Stomach (tissue), 9 donors: ENCODE data around the gene RAB6B. TPM values are rescaled to one million over a fixed set of nuclear protein-coding genes. Genes with fewer than 3 reads are reported as not detected.

Experiments
- DNase-seq, 2 donors: peaks; one replicate each; pipeline versions ENCODE4 v3.0.0 to v3.0.0-alpha.2; 2013 to 2019
- H3K27ac ChIP-seq, 5 donors: fragments of 200-600 bp in 4 of 5; sonication (generic) in 4 of 5; one replicate each; pipeline ENCODE4 v1.5.1; 2013 to 2019; ENCODE audit warnings: mild to moderate bottlenecking in 1 of 5, moderate library complexity in 1 of 5
- H3K27me3 ChIP-seq, 3 donors: fragments of 200-600 bp; sonication (generic); one replicate each; pipeline ENCODE4 v1.5.1; 2017 to 2019; ENCODE audit warnings: mixed run types in 1 of 3
- H3K36me3 ChIP-seq, 4 donors: fragments of 200-600 bp; sonication (generic); 1 replicate in 3 of 4; 2 replicates in 1 of 4; pipeline ENCODE4 v1.5.1; 2016 to 2019
- H3K4me1 ChIP-seq, 4 donors: fragments of 200-600 bp; sonication (generic); one replicate each; pipeline ENCODE4 v1.5.1; 2016 to 2019
- H3K4me3 ChIP-seq, 4 donors: fragments of 200-600 bp; sonication (generic) in 3 of 4; one replicate each; pipeline ENCODE4 v1.5.1; 2016 to 2019; ENCODE audit warnings: mild to moderate bottlenecking in 1 of 4
- H3K9me3 ChIP-seq, 4 donors: fragments of 200-600 bp; sonication (generic); one replicate each; pipeline ENCODE4 v1.5.1; 2016 to 2019
- CTCF ChIP-seq, 7 experiments: fragments of 450-650 bp in 4 of 7; fragments of 200-600 bp in 3 of 7; sonication (generic) in 3 of 7; IDR thresholded peaks; one replicate each; pipeline ENCODE4 v1.5.1; 2016 to 2019; ENCODE audit warnings: antibody characterized with exemption in 7 of 7, control low read depth in 2 of 7, mild to moderate bottlenecking in 1 of 7
- EP300 ChIP-seq: sonication (generic); formaldehyde crosslinking; IDR thresholded peaks from one replicate; pipeline ENCODE4 v1.6.1; 2017; ENCODE audit warnings: antibody characterized with exemption
- POLR2A ChIP-seq, 4 donors: fragments of 450-650 bp; IDR thresholded peaks; one replicate each; pipeline ENCODE4 v1.6.1; 2016; ENCODE audit warnings: antibody characterized with exemption in 4 of 4, control low read depth in 2 of 4, mild to moderate bottlenecking in 1 of 4, moderate library complexity in 1 of 4
- POLR2AphosphoS5 ChIP-seq, 3 donors: sonication (generic); formaldehyde crosslinking; IDR thresholded peaks; one replicate each; pipeline ENCODE4 v1.6.1; 2016; ENCODE audit warnings: antibody characterized with exemption in 3 of 3
- WGBS, 5 donors: extraction: QIAGEN DNeasy Blood & Tissue Kit in 3 of 5; methylation state at CpG; one replicate each; pipeline versions ENCODE4 v1.1.5 to v1.1.7; 2013 to 2018; 5-methylcytosine and 5-hydroxymethylcytosine counted together
- intact Hi-C: fragments of 100-400 bp; cut with DNase I; formaldehyde crosslinking; loops from one replicate; pipeline ENCODE4 v1.15.1; 2023; ENCODE audit warnings: low total_unique reads
- polyA plus RNA-seq, 3 donors: library from polyadenylated mRNA; stranded (reverse); fragments of 200-250 nt; gene quantifications; one replicate each; pipeline ENCODE4 v1.2.3, GENCODE V29; 2013
- total RNA-seq, 5 donors: library from RNA; depleted of rRNA; stranded (reverse); fragments of >200 nt; gene quantifications; one replicate each; pipeline versions ENCODE4 v1.1.0 to v1.2.3, GENCODE V29; 2014 to 2016
- donor health status: healthy with polysubstance abuse.
- donor health status: Bipolar disorder and iron deficiency.
- donor health status: healthy.

The RAB6B gene
- total and polyA plus RNA-seq, 8 donors: 0.58 to 7.5 (median 1.9) TPM

GRCh38 chr3:133888726-133889340 is 6.8 kb downstream of the RAB6B start:
- Histone ChIP-seq H3K27ac (no peak overlapping the region), H3K36me3 (no peaks in the 10 kb centered on the region), H3K27me3 (no peaks in the 10 kb centered on the region), H3K4me3 (no peak overlapping the region), H3K4me1 (peaks cover 0 to 4% (median 0%) of the 10 kb centered on the region in 4 donors), H3K9me3 (no peaks in the 10 kb centered on the region)
- no peak for DNase-seq
- 90 to 94% (median 92%) methylated on average over 9 of the region's 9 CpGs for WGBS, 5 donors
- TF ChIP-seq EP300: no peak
- no peak for TF ChIP-seq POLR2A (IDR thresholded peaks at IDR 0.05)
- no peak for TF ChIP-seq POLR2AphosphoS5 (IDR thresholded peaks at IDR 0.05)
- no peak for TF ChIP-seq CTCF (IDR thresholded peaks at IDR 0.05)
- intact Hi-C loops: no loop called here

GRCh38 chr3:133887803-133888703 is 7.6 kb downstream of the RAB6B start:
- 55 to 72% (median 62%) methylated on average over 8 of the region's 8 CpGs for WGBS, 5 donors
- peaks cover 0 to 5% (median 0%) of the 10 kb centered on the region in 4 donors for H3K4me1 ChIP-seq
- no peak overlapping the region for H3K4me3 ChIP-seq
- no peak for TF ChIP-seq EP300
- TF ChIP-seq POLR2AphosphoS5 (IDR thresholded peaks at IDR 0.05): no peak
- no peak for TF ChIP-seq CTCF (IDR thresholded peaks at IDR 0.05)
- TF ChIP-seq POLR2A (IDR thresholded peaks at IDR 0.05): no peak
- no peaks in the 10 kb centered on the region for H3K9me3 ChIP-seq
- peak in 1 of 2 donors; percentile 18 for DNase-seq
- no peak overlapping the region for H3K27ac ChIP-seq
- intact Hi-C loops: no loop called here
- H3K36me3 ChIP-seq: no peaks in the 10 kb centered on the region
- no peaks in the 10 kb centered on the region for H3K27me3 ChIP-seq

- no peak overlapping the region for H3K27ac ChIP-seq
- H3K4me3 ChIP-seq: no peak overlapping the region
- H3K4me1 ChIP-seq: peaks cover 0 to 9% (median 0%) of the 10 kb centered on the region in 4 donors
- no peaks in the 10 kb centered on the region for H3K9me3 ChIP-seq
- DNase-seq: no peak
- TF ChIP-seq EP300: no peak
- TF ChIP-seq POLR2AphosphoS5 (IDR thresholded peaks at IDR 0.05): no peak
- no peak for TF ChIP-seq POLR2A (IDR thresholded peaks at IDR 0.05)
- no peak for TF ChIP-seq CTCF (IDR thresholded peaks at IDR 0.05)
- H3K27me3 ChIP-seq: no peaks in the 10 kb centered on the region
- no peaks in the 10 kb centered on the region for H3K36me3 ChIP-seq
- intact Hi-C loops: no loop called here
- WGBS, 5 donors: 73 to 79% (median 76%) methylated on average over 4 of the region's 4 CpGs
These were observed 8.4 kb downstream of the RAB6B start for GRCh38 chr3:133887074-133887802.

- DNase-seq: no peak
- intact Hi-C loops: no loop called here
- Histone ChIP-seq H3K36me3 (no peaks in the 10 kb centered on the region), H3K4me1 (peaks cover 0 to 13% (median 0%) of the 10 kb centered on the region in 4 donors), H3K4me3 (no peak overlapping the region), H3K27ac (no peak overlapping the region), H3K27me3 (no peaks in the 10 kb centered on the region), H3K9me3 (no peaks in the 10 kb centered on the region)
- 85 to 90% (median 87%) methylated on average over 7 of the region's 7 CpGs for WGBS, 5 donors
- no peak for TF ChIP-seq EP300
- no peak for TF ChIP-seq POLR2A (IDR thresholded peaks at IDR 0.05)
These were observed 9.5 kb downstream of the RAB6B start for GRCh38 chr3:133886031-133886722.
